Kidney (tissue), 14 donors: Measurements from ENCODE around the gene C14orf93. TPM values are rescaled to one million over a fixed set of nuclear protein-coding genes. Genes with fewer than 3 reads are reported as not detected.

Experiments
- DNase-seq, 5 donors: peaks; one replicate each; pipeline ENCODE4 v3.0.0-alpha.2; 2013 to 2020
- FAIRE-seq: peaks from 2 replicates; lab custom pipeline; 2012; peaks lifted over from hg19 to GRCh38; lab: Jason Lieb, UNC
- H3K27ac ChIP-seq, 2 donors: one replicate each; pipeline ENCODE4 v1.7.0; 2013; ENCODE audit warnings: low read depth in 2 of 2, low read length in 2 of 2, inconsistent platforms in 1 of 2
- H3K27me3 ChIP-seq: one replicate; pipeline ENCODE4 v1.7.1; 2013; ENCODE audit warnings: low read length, inconsistent platforms; ENCODE audit not compliant: control insufficient read depth, insufficient read depth
- H3K36me3 ChIP-seq, 3 donors: one replicate each; pipeline versions ENCODE4 v1.7.0 to v1.7.1; 2013; ENCODE audit warnings: low read length in 3 of 3, control low read depth in 1 of 3, inconsistent platforms in 1 of 3; ENCODE audit not compliant: insufficient read depth in 3 of 3, control insufficient read depth in 2 of 3
- H3K4me1 ChIP-seq, 3 donors: one replicate each; pipeline versions ENCODE4 v1.7.0 to v1.7.1; 2013; ENCODE audit warnings: low read length in 3 of 3, inconsistent platforms in 1 of 3, low read depth in 1 of 3; ENCODE audit not compliant: control insufficient read depth in 2 of 3, insufficient read depth in 2 of 3
- H3K4me3 ChIP-seq, 3 donors: one replicate each; pipeline versions ENCODE4 v1.7.0 to v1.8.1; 2013; ENCODE audit warnings: low read length in 3 of 3, control low read depth in 1 of 3, inconsistent platforms in 1 of 3
- H3K9ac ChIP-seq, 3 donors: one replicate each; pipeline versions ENCODE4 v1.7.0 to v1.7.1; 2013; ENCODE audit warnings: low read length in 3 of 3, control low read depth in 1 of 3, inconsistent platforms in 1 of 3
- H3K9me3 ChIP-seq, 3 donors: one replicate each; pipeline versions ENCODE4 v1.7.0 to v1.7.1; 2013; ENCODE audit warnings: low read length in 3 of 3, control low read depth in 1 of 3, inconsistent platforms in 1 of 3; ENCODE audit not compliant: control insufficient read depth in 2 of 3, insufficient read depth in 1 of 3
- CTCF ChIP-seq: IDR thresholded peaks from 3 replicates; pipeline ENCODE4 v1.5.1; 2012; ENCODE audit warnings: mild to moderate bottlenecking, moderate library complexity, borderline replicate concordance; ENCODE audit not compliant: insufficient read depth; ENCODE audit errors: extremely low read depth
- intact Hi-C: fragments of 100-400 bp; cut with DNase I; formaldehyde crosslinking; loops from one replicate; pipeline ENCODE4 v1.11.1; 2022
- polyA plus RNA-seq: library from polyadenylated mRNA; stranded (reverse); fragments of 350-450 nt; fragmentation: Illumina TruSeq; extraction: RNeasy Lipid Tissue Mini Kit (QIAGEN cat#74804); gene quantifications from one replicate; pipeline ENCODE4 v1.2.3, GENCODE V29; 2014; ENCODE audit warnings: low read depth, low replicate concordance; ENCODE audit not compliant: insufficient read depth
- total RNA-seq: library from RNA; stranded (reverse); fragmentation: NEBNext Ultra II Directional; extraction: Animal tissue kit (Norgen Biotek cat#: 25700); gene quantifications from one replicate; pipeline ENCODE4 v1.2.1, GENCODE V29; 2021
- donor health status: control.
- donor health status: control.
- donor health status: control.
- donor health status: control.
- donor health status: control.
- donor health status: DM: yes; HTN: yes; CAD: no.
- donor health status: Normal renal cell carcinoma (clear cell type).

The C14orf93 gene
- total and polyA plus RNA-seq, 2 donors from 2014 or later, result 9.5 to 9.6 TPM

DNA sequence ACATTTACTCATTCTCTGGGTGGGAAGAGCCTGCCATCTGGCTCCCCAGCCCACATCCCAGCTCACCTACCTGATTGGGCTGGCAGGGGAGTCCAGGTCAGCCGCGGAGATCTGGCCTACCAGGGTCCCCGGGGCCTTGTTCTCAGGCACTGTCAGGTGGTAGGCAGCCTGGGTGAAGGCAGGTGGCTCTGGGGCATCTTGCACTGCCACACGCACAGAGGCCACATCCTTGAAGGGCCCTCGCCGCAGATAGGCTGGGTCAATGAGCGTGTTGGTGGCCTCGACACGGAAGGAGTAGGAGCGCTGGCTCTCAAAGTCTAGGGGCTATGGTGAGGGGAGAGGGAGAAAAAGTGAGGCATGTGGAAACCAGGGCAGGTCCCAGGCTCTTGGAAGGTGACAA, 43.5 kb upstream of the C14orf93 start:
- Histone ChIP-seq H3K4me1 (peaks cover 0 to 8% (median 4%) of the 10 kb centered on the region in 3 donors), H3K27ac (no peak overlapping the region), H3K36me3 (no peaks in the 10 kb centered on the region), H3K9ac (no peak overlapping the region), H3K4me3 (no peak overlapping the region), H3K9me3 (no peaks in the 10 kb centered on the region), H3K27me3 (no peaks in the 10 kb centered on the region)
- FAIRE-seq, result no peak
- no peak for TF ChIP-seq CTCF
- intact Hi-C loops, result no loop called here
- no peak for DNase-seq

- Histone ChIP-seq H3K9me3 (no peaks in the 10 kb centered on the region), H3K27me3 (no peaks in the 10 kb centered on the region), H3K9ac (no peak overlapping the region), H3K36me3 (no peaks in the 10 kb centered on the region), H3K4me1 (peaks cover 0 to 8% (median 4%) of the 10 kb centered on the region in 3 donors), H3K4me3 (no peak overlapping the region), H3K27ac (no peak overlapping the region)
- no peak for FAIRE-seq
- no peak for DNase-seq
- intact Hi-C loops, result no loop called here
- no peak for TF ChIP-seq CTCF
Observed at GRCh38 chr14:23052671-23053070, 42.7 kb upstream of the C14orf93 start.

- no peaks in the 10 kb centered on the region for H3K27me3 ChIP-seq
- DNase-seq, result peak in 1 of 5 donors; percentile 41
- H3K9me3 ChIP-seq, result no peaks in the 10 kb centered on the region
- H3K9ac ChIP-seq, result no peak overlapping the region
- H3K27ac ChIP-seq, result no peak overlapping the region
- peak; percentile 6 for TF ChIP-seq CTCF
- no peaks in the 10 kb centered on the region for H3K36me3 ChIP-seq
- H3K4me3 ChIP-seq, result no peak overlapping the region
- FAIRE-seq, result no peak
- peaks cover 0 to 9% (median 4%) of the 10 kb centered on the region in 3 donors for H3K4me1 ChIP-seq
- intact Hi-C loops, result no loop called here
Observed at GRCh38 chr14:23052182-23052623, 42.3 kb upstream of the C14orf93 start.
